AG04450 (cell line): Measurements from ENCODE around the gene AGPAT4. TPM values are rescaled to one million over a fixed set of nuclear protein-coding genes. Genes with fewer than 3 reads are reported as not detected.
"Not testable (repeated sequence)": the region's sequence is repeated elsewhere in the genome, so short reads cannot be mapped to it uniquely, and the experiment has no call there.

Experiments used
- CTCF ChIA-PET: fragments of 300-600, 350-600 bp; formaldehyde crosslinking; extraction: SDS; loops from one replicate; lab custom pipeline; 2022; ENCODE audit warnings: antibody characterized with exemption, inconsistent platforms; lab: Charles Lee
- POLR2A ChIA-PET: fragments of 350-600 bp; formaldehyde crosslinking; extraction: SDS; loops from one replicate; lab custom pipeline; 2021; ENCODE audit warnings: antibody characterized with exemption, inconsistent platforms; lab: Yijun Ruan, JAX
- DNase-seq: peaks from one replicate; pipeline ENCODE4 v3.0.0-alpha.2; 2011; ENCODE audit warnings: low read depth, low spot score
- H3K27ac ChIP-seq: one replicate; pipeline ENCODE4 v1.5.1; 2012; ENCODE audit warnings: low read depth, low read length, control low read depth
- H3K27me3 ChIP-seq: one replicate; pipeline ENCODE4 v1.6.0; 2012; ENCODE audit warnings: low read length; ENCODE audit not compliant: control insufficient read depth, insufficient read depth
- H3K4me3 ChIP-seq: 2 replicates; pipeline ENCODE4 v1.5.1; 2011; ENCODE audit warnings: mild to moderate bottlenecking, low read depth, low read length, control low read depth
- H3K9me3 ChIP-seq: 2 replicates; pipeline ENCODE4 v1.5.1; 2012; ENCODE audit warnings: low read length; ENCODE audit not compliant: control insufficient read depth, insufficient read depth
- CTCF ChIP-seq: IDR thresholded peaks from 2 replicates; pipeline ENCODE4 v1.5.1; 2011; ENCODE audit warnings: low read depth, low read length, control low read depth, inconsistent platforms
- polyA plus RNA-seq: library from polyadenylated mRNA; depleted of rRNA; stranded (reverse); fragments of >200 nt; gene quantifications from 2 replicates; pipeline ENCODE4 v1.2.3, GENCODE V29; 2011

The AGPAT4 gene
- polyA plus RNA-seq, 1 experiment, result 10.0 TPM

GRCh38 chr6:161130541-161130940 is 143.3 kb downstream of the AGPAT4 start:
- no peak overlapping the region for H3K27ac ChIP-seq
- H3K27me3 ChIP-seq, result no peaks in the 10 kb centered on the region
- ChIA-PET POLR2A (no interaction called here), CTCF (interaction anchor here (0.7 kb wide), 1 partner anchor 244 kb away, joined by 3 read pairs; no protein-coding TSS in a partner anchor)
- H3K4me3 ChIP-seq, result no peak overlapping the region
- no peak for TF ChIP-seq CTCF
- no peak for DNase-seq
- peaks cover 9% of the 10 kb centered on the region for H3K9me3 ChIP-seq

GRCh38 chr6:161128680-161129196 is 145.1 kb downstream of the AGPAT4 start:
- H3K27ac ChIP-seq, result no peak overlapping the region
- H3K9me3 ChIP-seq, result peaks cover 9% of the 10 kb centered on the region
- no peaks in the 10 kb centered on the region for H3K27me3 ChIP-seq
- peak; percentile 58 for DNase-seq
- CTCF ChIA-PET, result interaction anchor here (1.1 to 3.7 kb wide), 3 partner anchors 136 to 245 kb away, joined by 3 to 23 read pairs (median 4); no protein-coding TSS in a partner anchor
- POLR2A ChIA-PET, result no interaction called here
- H3K4me3 ChIP-seq, result no peak overlapping the region
- no peak for TF ChIP-seq CTCF

DNA sequence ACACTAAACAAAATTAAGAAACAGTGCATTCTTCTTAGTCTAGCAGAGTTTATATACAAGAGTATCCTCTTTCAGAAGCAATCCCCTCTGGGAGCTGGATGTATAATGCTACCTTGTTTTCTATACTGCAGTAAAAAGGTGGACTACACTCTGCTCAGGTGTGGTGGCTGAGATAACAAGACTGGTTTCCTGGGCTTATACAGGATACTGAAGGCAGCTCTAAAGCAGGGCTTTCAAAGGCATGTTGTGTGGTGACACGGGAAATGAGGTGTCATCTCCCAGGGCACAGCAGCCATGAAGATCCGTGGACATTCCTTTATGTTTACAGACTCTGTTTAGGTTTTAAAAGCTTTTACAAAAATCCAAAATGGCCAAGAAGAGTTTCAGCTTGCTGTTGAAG is 145.6 kb downstream of the AGPAT4 start:
- H3K4me3 ChIP-seq, result no peak overlapping the region
- no peak for TF ChIP-seq CTCF
- no peak for DNase-seq
- peak overlapping the region; percentile 22 for H3K27ac ChIP-seq
- CTCF ChIA-PET, result interaction anchor here (1.1 to 3.7 kb wide), 4 partner anchors 135 to 245 kb away, joined by 3 to 23 read pairs (median 4); no protein-coding TSS in a partner anchor
- POLR2A ChIA-PET, result no interaction called here
- no peaks in the 10 kb centered on the region for H3K27me3 ChIP-seq
- peaks cover 9% of the 10 kb centered on the region for H3K9me3 ChIP-seq

DNA sequence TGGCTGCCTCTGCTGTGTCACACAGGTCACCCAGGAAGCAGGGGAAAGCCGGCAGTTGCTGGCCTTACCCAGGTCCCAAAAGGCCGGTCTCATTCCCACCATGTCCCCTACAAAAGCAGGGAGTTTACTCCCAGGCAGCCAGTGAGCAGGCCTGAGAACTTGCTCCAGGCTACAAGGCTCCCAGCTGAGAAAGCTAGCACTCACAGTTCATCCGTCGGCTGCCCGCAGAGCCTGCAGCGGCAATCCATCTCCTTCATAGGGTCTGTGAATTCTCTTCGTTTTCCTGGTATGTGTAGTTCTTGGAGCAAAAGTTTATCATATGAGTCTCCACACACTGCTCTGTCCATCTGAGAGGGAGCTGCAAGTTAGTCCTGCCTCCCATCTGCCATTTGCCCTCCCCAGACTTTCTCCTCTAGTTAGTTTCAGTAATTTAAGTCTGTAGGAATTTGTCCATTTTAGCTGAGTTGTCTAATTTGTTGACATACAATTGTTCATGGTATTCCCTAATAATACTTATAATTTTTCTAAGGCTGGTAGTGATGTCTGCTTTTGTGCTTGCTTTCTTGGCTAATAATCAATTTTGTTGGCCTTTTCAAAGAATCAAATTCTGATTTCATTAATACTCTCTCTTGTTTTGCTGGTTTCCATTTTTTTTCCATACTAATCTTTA is 146.7 kb downstream of the AGPAT4 start:
- POLR2A ChIA-PET, result interaction anchor here (0.5 kb wide), 1 partner anchor 217 kb away, joined by 3 read pairs; no protein-coding TSS in a partner anchor
- TF ChIP-seq CTCF, result no peak
- no peak for DNase-seq
- no peak overlapping the region for H3K27ac ChIP-seq
- no peaks in the 10 kb centered on the region for H3K27me3 ChIP-seq
- H3K9me3 ChIP-seq, result peaks cover 12% of the 10 kb centered on the region
- CTCF ChIA-PET, result interaction anchor here (1.4 to 3.7 kb wide), 3 partner anchors 134 to 246 kb away, joined by 3 to 23 read pairs (median 4); no protein-coding TSS in a partner anchor
- no peak overlapping the region for H3K4me3 ChIP-seq

DNA sequence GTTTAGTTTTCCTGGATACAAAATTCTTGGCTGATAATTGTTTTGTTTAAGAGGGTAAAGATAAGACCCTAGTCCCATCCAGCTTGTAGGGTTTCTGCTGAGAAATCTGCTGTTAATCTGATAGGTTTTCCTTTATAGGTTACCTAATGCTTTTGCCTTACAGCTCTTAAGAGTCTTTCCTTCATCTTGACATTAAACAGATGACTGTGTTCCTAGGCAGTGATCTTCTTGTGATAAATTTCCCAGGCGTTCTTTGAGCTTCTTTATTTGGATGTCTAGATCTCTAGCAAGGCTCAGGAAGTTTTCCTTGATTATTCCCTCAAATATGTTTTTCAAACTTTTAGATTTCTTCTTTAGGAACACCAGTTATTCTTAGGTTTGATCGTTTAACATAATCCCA is 148.3 kb downstream of the AGPAT4 start:
- ChIA-PET CTCF (interaction anchor here (1.0 to 3.7 kb wide), 3 partner anchors 9 to 246 kb away, joined by 3 to 23 read pairs (median 3); no protein-coding TSS in a partner anchor), POLR2A (no interaction called here)
- Histone ChIP-seq H3K4me3 (no peak overlapping the region), H3K9me3 (peaks cover 12% of the 10 kb centered on the region), H3K27ac (no peak overlapping the region), H3K27me3 (no peaks in the 10 kb centered on the region)
- DNase-seq, result no peak
- TF ChIP-seq CTCF, result no peak

GRCh38 chr6:161123319-161123718 is 150.5 kb downstream of the AGPAT4 start:
- DNase-seq, POLR2A ChIA-PET, H3K4me3 ChIP-seq, H3K27ac ChIP-seq, H3K27me3 ChIP-seq: not testable (repeated sequence)
- peaks cover 12% of the 10 kb centered on the region for H3K9me3 ChIP-seq
- CTCF ChIA-PET, result interaction anchor here (0.6 to 1.8 kb wide), 2 partner anchors 248 to 277 kb away, joined by 3 to 9 read pairs; no protein-coding TSS in a partner anchor
